ENCODE data around the gene HDAC8.

HDAC8 gene

GRCh38 chrX:72368796-72369195 is 203.8 kb downstream of the HDAC8 start:
- Histone ChIP-seq H3K9ac (ENCODE audit: low read length) (no peak overlapping the region), H2AFZ (ENCODE audit: low read length) (no peak overlapping the region), H3F3A (ENCODE audit: insufficient read depth, low read length) (no peaks in the 10 kb centered on the region)

GRCh38 chrX:72367516-72367915 is 205.1 kb downstream of the HDAC8 start:
- no peaks in the 10 kb centered on the region for H3K4me1 ChIP-seq (ENCODE audit: low read length)
- no peaks in the 10 kb centered on the region for H3F3A ChIP-seq (ENCODE audit: insufficient read depth, low read length)
- no peak overlapping the region for H3K9ac ChIP-seq (ENCODE audit: low read length)
- H3K27ac ChIP-seq (ENCODE audit: low read length) = no peak overlapping the region
- no peak overlapping the region for H3K4me3 ChIP-seq (ENCODE audit: low read length)
- H3K27me3 ChIP-seq (replicated peaks; ENCODE audit: insufficient read depth, low read length) = no peaks in the 10 kb centered on the region
- no peak overlapping the region for H3K4me2 ChIP-seq (ENCODE audit: low read depth, low read length)
- no peaks in the 10 kb centered on the region for H3K9me2 ChIP-seq (replicated peaks; ENCODE audit: insufficient read depth, low read length)
- H4K20me1 ChIP-seq (ENCODE audit: insufficient read depth, low read length) = no peaks in the 10 kb centered on the region
- no peaks in the 10 kb centered on the region for H3K9me3 ChIP-seq (replicated peaks; ENCODE audit: insufficient read depth, low read length)
- no peaks in the 10 kb centered on the region for H3K79me2 ChIP-seq (ENCODE audit: low read length)
- DNase-seq = no peak
- TF ChIP-seq EZH2 (optimal IDR thresholded peaks at IDR 0.05; ENCODE audit: low read depth, low read length) (no peak), CTCF (IDR thresholded peaks at IDR 0.05; ENCODE audit: low read length) (no peak), EZH2phosphoT487 (IDR thresholded peaks at IDR 0.05; ENCODE audit: low read length) (no peak)
- no peak overlapping the region for H2AFZ ChIP-seq (ENCODE audit: low read length)
- H3K36me3 ChIP-seq (replicated peaks; ENCODE audit: insufficient read depth, low read length) = no peaks in the 10 kb centered on the region

More at GRCh38 chrX:72368796-72369195, 203.8 kb downstream of the HDAC8 start:
- no peaks in the 10 kb centered on the region for H4K20me1 ChIP-seq (ENCODE audit: insufficient read depth, low read length)
- no peaks in the 10 kb centered on the region for H3K79me2 ChIP-seq (ENCODE audit: low read length)
- no peaks in the 10 kb centered on the region for H3K36me3 ChIP-seq (replicated peaks; ENCODE audit: insufficient read depth, low read length)
- TF ChIP-seq EZH2phosphoT487 (IDR thresholded peaks at IDR 0.05; ENCODE audit: low read length) = no peak
- TF ChIP-seq CTCF (IDR thresholded peaks at IDR 0.05; ENCODE audit: low read length) = no peak
- no peak for TF ChIP-seq EZH2 (optimal IDR thresholded peaks at IDR 0.05; ENCODE audit: low read depth, low read length)
- H3K27ac ChIP-seq (ENCODE audit: low read length) = no peak overlapping the region
- H3K9me3 ChIP-seq (replicated peaks; ENCODE audit: insufficient read depth, low read length) = no peaks in the 10 kb centered on the region
- no peak overlapping the region for H3K4me3 ChIP-seq (ENCODE audit: low read length)
- H3K9me2 ChIP-seq (replicated peaks; ENCODE audit: insufficient read depth, low read length) = no peaks in the 10 kb centered on the region
- H3K4me1 ChIP-seq (ENCODE audit: low read length) = no peaks in the 10 kb centered on the region
- DNase-seq = no peak
- H3K27me3 ChIP-seq (replicated peaks; ENCODE audit: insufficient read depth, low read length) = no peaks in the 10 kb centered on the region
- no peak overlapping the region for H3K4me2 ChIP-seq (ENCODE audit: low read depth, low read length)

- Histone ChIP-seq H3K9me2 (replicated peaks; ENCODE audit: insufficient read depth, low read length) (no peaks in the 10 kb centered on the region), H3K27ac (ENCODE audit: low read length) (no peak overlapping the region), H3K36me3 (replicated peaks; ENCODE audit: insufficient read depth, low read length) (no peaks in the 10 kb centered on the region), H3K27me3 (replicated peaks; ENCODE audit: insufficient read depth, low read length) (no peaks in the 10 kb centered on the region), H2AFZ (ENCODE audit: low read length) (no peak overlapping the region), H3F3A (ENCODE audit: insufficient read depth, low read length) (no peaks in the 10 kb centered on the region), H3K4me2 (ENCODE audit: low read depth, low read length) (no peak overlapping the region), H4K20me1 (ENCODE audit: insufficient read depth, low read length) (no peaks in the 10 kb centered on the region), H3K79me2 (ENCODE audit: low read length) (no peaks in the 10 kb centered on the region), H3K9me3 (replicated peaks; ENCODE audit: insufficient read depth, low read length) (no peaks in the 10 kb centered on the region), H3K4me3 (ENCODE audit: low read length) (no peak overlapping the region), H3K9ac (ENCODE audit: low read length) (no peak overlapping the region), H3K4me1 (ENCODE audit: low read length) (no peaks in the 10 kb centered on the region)
- TF ChIP-seq EZH2 (optimal IDR thresholded peaks at IDR 0.05; ENCODE audit: low read depth, low read length) = no peak
- TF ChIP-seq EZH2phosphoT487 (IDR thresholded peaks at IDR 0.05; ENCODE audit: low read length) = no peak
- TF ChIP-seq CTCF (IDR thresholded peaks at IDR 0.05; ENCODE audit: low read length) = no peak
- DNase-seq = no peak
Observed at GRCh38 chrX:72366701-72367454, 205.8 kb downstream of the HDAC8 start.
